HCT116 (cell line): ENCODE results near the gene SYNGR3. TPM values are rescaled to one million over a fixed set of nuclear protein-coding genes. Genes with fewer than 3 reads are reported as not detected.

Source experiments
- ATAC-seq: fragments of 200-7000 bp; cut with Tn5 transposase; 2 replicates; pipeline ENCODE4 v1.9.1; 2020; ENCODE audit warnings: mild to moderate bottlenecking, moderate library complexity
- BruUV-seq: library from RNA; stranded (reverse); fragments of 400-500 nt; replicated peaks from 2 replicates; lab custom pipeline; 2021; lab: Mats Ljungman, UMichigan
- CTCF ChIA-PET: fragments of 300-600 bp; sonication (Branson Sonifier 250); formaldehyde crosslinking; loops from one replicate; lab custom pipeline; 2021; ENCODE audit warnings: antibody characterized with exemption; lab: Charles Lee
- POLR2A ChIA-PET: fragments of 300-600, 350-600 bp; sonication (Branson Sonifier 250); formaldehyde crosslinking; loops from one replicate; lab custom pipeline; 2021; ENCODE audit warnings: antibody characterized with exemption; lab: Charles Lee
- RAD21 ChIA-PET, 2 experiments: fragments of 300-600 bp; sonication (Branson Sonifier 250); formaldehyde crosslinking; loops; one replicate each; lab custom pipeline; 2023; ENCODE audit warnings: low total read pairs in 2 of 2; ENCODE audit not compliant: uncharacterized antibody in 2 of 2, unreplicated experiment in 2 of 2, low non-redundant PET in 1 of 2; lab: Charles Lee
- DNase-seq: peaks from one replicate; pipeline ENCODE4 v3.0.0-alpha.2; 2010; ENCODE audit warnings: low read depth, low spot score
- H2AFZ ChIP-seq: fragments of 200-600 bp; shearing (Covaris generic), sonication (generic); 2 replicates; pipeline ENCODE4 v1.6.1; 2017; ENCODE audit warnings: low read depth, mixed run types, mixed read lengths, antibody characterized with exemption, low read length; ENCODE audit not compliant: poor library complexity, severe bottlenecking
- H3K27ac ChIP-seq: 2 replicates; pipeline ENCODE4 v1.5.1; 2012; ENCODE audit warnings: low read depth, low read length
- H3K27me3 ChIP-seq: fragments of 200-600 bp; sonication (generic); 2 replicates; pipeline ENCODE4 v1.6.1; 2016; ENCODE audit warnings: mixed run types, low read length, mixed read lengths; ENCODE audit not compliant: insufficient read depth
- H3K36me3 ChIP-seq, 2 experiments: fragments of 200-500 bp in 1 of 2; fragments of 200-600 bp in 1 of 2; sonication (Bioruptor generic) in 1 of 2; sonication (generic) in 1 of 2; 2 replicates each; pipeline versions ENCODE4 v1.5.1 to v1.6.1; 2014 to 2016; ENCODE audit warnings: low read length in 2 of 2, inconsistent platforms in 1 of 2, mixed read lengths in 1 of 2, mixed run types in 1 of 2; ENCODE audit not compliant: insufficient read depth in 2 of 2, control insufficient read depth in 1 of 2
- H3K4me1 ChIP-seq, 2 experiments: fragments of 200-600 bp in 1 of 2; sonication (generic) in 1 of 2; 2 replicates each; pipeline versions ENCODE4 v1.5.1 to v1.6.1; 2012 to 2017; ENCODE audit warnings: low read length in 2 of 2, inconsistent platforms in 1 of 2, mild to moderate bottlenecking in 1 of 2, mixed read lengths in 1 of 2, mixed run types in 1 of 2, moderate library complexity in 1 of 2; ENCODE audit not compliant: insufficient read depth in 2 of 2, control insufficient read depth in 1 of 2
- H3K4me2 ChIP-seq: fragments of 200-600 bp; sonication (generic); 2 replicates; pipeline ENCODE4 v1.6.1; 2017; ENCODE audit warnings: mixed run types, low read length, mixed read lengths
- H3K4me3 ChIP-seq, 2 experiments: fragments of 200-600 bp in 1 of 2; sonication (generic) in 1 of 2; replicated peaks in 1 of 2; 2 replicates each; pipeline ENCODE4 v1.5.1; 2011 to 2016; ENCODE audit warnings: low read length in 2 of 2, control low read depth in 1 of 2, low read depth in 1 of 2, mild to moderate bottlenecking in 1 of 2, mixed read lengths in 1 of 2, mixed run types in 1 of 2
- H3K79me2 ChIP-seq: fragments of 200-600 bp; sonication (generic); 2 replicates; pipeline ENCODE4 v1.6.1; 2017; ENCODE audit warnings: mild to moderate bottlenecking, mixed run types, low read length, moderate library complexity, mixed read lengths; ENCODE audit not compliant: insufficient read depth
- H3K9ac ChIP-seq: fragments of 200-600 bp; sonication (generic); 2 replicates; pipeline ENCODE4 v1.6.1; 2016; ENCODE audit warnings: low read length, mixed read lengths
- H3K9me2 ChIP-seq: fragments of 200-600 bp; sonication (generic), shearing (Covaris generic); 2 replicates; pipeline ENCODE4 v1.6.1; 2017; ENCODE audit warnings: mixed run types, mild to moderate bottlenecking, moderate library complexity; ENCODE audit not compliant: insufficient read depth
- H3K9me3 ChIP-seq, 2 experiments: fragments of 200-500 bp in 1 of 2; fragments of 200-600 bp in 1 of 2; sonication (Bioruptor generic) in 1 of 2; sonication (generic) in 1 of 2; 2 replicates each; pipeline ENCODE4 v1.6.1; 2014 to 2017; ENCODE audit warnings: low read length in 2 of 2, mixed read lengths in 2 of 2, inconsistent platforms in 1 of 2, low read depth in 1 of 2, mild to moderate bottlenecking in 1 of 2, mixed run types in 1 of 2, moderate library complexity in 1 of 2; ENCODE audit not compliant: control insufficient read depth in 1 of 2, insufficient read depth in 1 of 2
- H4K20me1 ChIP-seq: fragments of 200-600 bp; sonication (generic), shearing (Covaris generic); 2 replicates; pipeline ENCODE4 v1.6.1; 2017; ENCODE audit warnings: mixed run types, mild to moderate bottlenecking, moderate library complexity; ENCODE audit not compliant: insufficient read depth
- CEBPB ChIP-seq: IDR thresholded peaks from 2 replicates; pipeline ENCODE4 v1.6.1; 2012; ENCODE audit warnings: low read depth
- POLR2A ChIP-seq: IDR thresholded peaks from 2 replicates; pipeline ENCODE4 v1.7.0; 2011; ENCODE audit warnings: borderline replicate concordance; ENCODE audit not compliant: insufficient read depth, insufficient read length; ENCODE audit errors: extremely low read depth
- POLR2AphosphoS5 ChIP-seq: IDR thresholded peaks from 2 replicates; pipeline ENCODE4 v1.6.1; 2011; ENCODE audit warnings: mild to moderate bottlenecking, low read depth, low read length, moderate library complexity
- TCF7L2 ChIP-seq: IDR thresholded peaks from 2 replicates; pipeline ENCODE4 v1.7.0; 2011; ENCODE audit warnings: borderline replicate concordance, inconsistent platforms; ENCODE audit not compliant: insufficient read depth, insufficient read length; ENCODE audit errors: extremely low read depth
- ZFX ChIP-seq: fragments of 450-650 bp; IDR thresholded peaks from 2 replicates; pipeline ENCODE4 v1.6.1; 2017
- intact Hi-C: fragments of 100-400 bp; cut with micrococcal nuclease; formaldehyde crosslinking; loops from 2 replicates; pipeline ENCODE4 v1.10.0; 2022
- total RNA-seq: library from RNA; stranded (reverse); gene quantifications from one replicate; pipeline ENCODE4 v1.2.1, GENCODE V29; 2021; ENCODE audit not compliant: unreplicated experiment

Gene SYNGR3
- total RNA-seq, 1 experiment from 2014 or later = 11.5 TPM

GRCh38 chr16:2019921-2020831 lies 30.4 kb downstream of the SYNGR3 start:
- CTCF ChIA-PET = interaction anchor here (0.6 to 1.5 kb wide), 4 partner anchors 16 to 121 kb away, joined by 3 to 6 read pairs (median 4); no protein-coding TSS in a partner anchor
- intact Hi-C loops = loop anchor here (10.0 kb wide), 1 partner anchor 235 kb away; the partner anchor contains the start of gene ECI1
- peaks cover 16% of the 10 kb centered on the region; the same call in 1 of the 2 replicates for H3K79me2 ChIP-seq
- BruUV-seq = TSS peak; percentile 48
- no peaks in the 10 kb centered on the region for H3K36me3 ChIP-seq
- no peak overlapping the region for H2AFZ ChIP-seq
- RAD21 ChIA-PET = interaction anchor here in 1 of 2 experiments (0.6 kb wide), 1 partner anchor 118 kb away, joined by 5 read pairs; no protein-coding TSS in a partner anchor
- H4K20me1 ChIP-seq = no peaks in the 10 kb centered on the region
- POLR2A ChIA-PET = interaction anchor here (0.8 to 2.2 kb wide), 5 partner anchors 12 to 135 kb away, joined by 3 to 4 read pairs (median 3); partner anchors contain the start of genes RPS2 and TRAF7
- peak; percentile 14 for ATAC-seq
- H3K9ac ChIP-seq = peak overlapping the region; percentile 87
- H3K9me3 ChIP-seq = no peaks in the 10 kb centered on the region
- H3K27ac ChIP-seq = peak overlapping the region; percentile 93
- no peaks in the 10 kb centered on the region for H3K27me3 ChIP-seq
- H3K9me2 ChIP-seq = no peaks in the 10 kb centered on the region
- H3K4me2 ChIP-seq = peak overlapping the region; percentile 94
- peak overlapping the region; percentile 63 to 75 for H3K4me3 ChIP-seq
- peaks cover 38 to 62% of the 10 kb centered on the region in 2 experiments for H3K4me1 ChIP-seq
- TF ChIP-seq CEBPB (no peak), ZFX (peak; percentile 89)
- no peak for DNase-seq

- Histone ChIP-seq H3K36me3 (no peaks in the 10 kb centered on the region), H3K9me3 (no peaks in the 10 kb centered on the region), H3K27me3 (no peaks in the 10 kb centered on the region), H4K20me1 (no peaks in the 10 kb centered on the region), H2AFZ (no peak overlapping the region), H3K27ac (peak overlapping the region; percentile 88), H3K79me2 (peaks cover 21% of the 10 kb centered on the region; the same call in 1 of the 2 replicates), H3K9me2 (no peaks in the 10 kb centered on the region), H3K4me3 (peak overlapping the region; percentile 25 to 50), H3K9ac (peak overlapping the region; percentile 46), H3K4me1 (peaks cover 38 to 61% of the 10 kb centered on the region in 2 experiments), H3K4me2 (peak overlapping the region; percentile 69)
- BruUV-seq = no TSS peak
- intact Hi-C loops = loop anchor here (1.0 to 10.0 kb wide), 3 partner anchors 68 to 232 kb away; partner anchors contain the start of gene ECI1
- CTCF ChIA-PET = interaction anchor here (0.6 to 2.4 kb wide), 11 partner anchors 10 to 133 kb away, joined by 3 to 13 read pairs (median 5); partner anchors contain the start of genes NTHL1, RAB26, TRAF7 and TSC2
- TF ChIP-seq POLR2A = no peak
- TF ChIP-seq TCF7L2 = no peak
- no peak for TF ChIP-seq POLR2AphosphoS5
- no peak for TF ChIP-seq ZFX
- RAD21 ChIA-PET = interaction anchor here (0.6 to 2.1 kb wide), 4 partner anchors 67 to 125 kb away, joined by 3 to 12 read pairs (median 5); partner anchors contain the start of gene PKD1 (in 1 of the 2)
- POLR2A ChIA-PET = interaction anchor here (0.8 to 1.2 kb wide), 7 partner anchors 12 to 1074 kb away, joined by 3 to 8 read pairs (median 4); partner anchors contain the start of genes PKD1, RPS2 and TRAF7
- ATAC-seq (peak; percentile 53), DNase-seq (no peak)
Observed at GRCh38 chr16:2022723-2023091, 32.9 kb downstream of the SYNGR3 start.
